Small intestine (tissue), 16 donors: ENCODE measurements around the gene CNTLN. TPM values are rescaled to one million over a fixed set of nuclear protein-coding genes. Genes with fewer than 3 reads are reported as not detected.
A peak's percentile ranks its signal among the peaks of the same experiment; 100 is the strongest.

Experiments
- DNase-seq, 2 donors: peaks; one replicate each; pipeline versions ENCODE4 v3.0.0 to v3.0.0-alpha.2; 2013
- FAIRE-seq: peaks from 2 replicates; lab custom pipeline; 2012; peaks lifted over from hg19 to GRCh38; lab: Jason Lieb, UNC
- H3K27ac ChIP-seq, 3 donors: one replicate each; pipeline ENCODE4 v1.5.1; 2013; ENCODE audit warnings: low read length in 2 of 3, mild to moderate bottlenecking in 2 of 3, control low read depth in 1 of 3, inconsistent platforms in 1 of 3, low read depth in 1 of 3, moderate library complexity in 1 of 3
- H3K27me3 ChIP-seq, 3 donors: one replicate each; pipeline ENCODE4 v1.6.1; 2013; ENCODE audit warnings: low read length in 3 of 3, inconsistent platforms in 1 of 3; ENCODE audit not compliant: control insufficient read depth in 3 of 3, insufficient read depth in 3 of 3
- H3K36me3 ChIP-seq, 3 donors: one replicate each; pipeline ENCODE4 v1.6.1; 2013; ENCODE audit warnings: low read length in 3 of 3, inconsistent platforms in 1 of 3, low read depth in 1 of 3, mild to moderate bottlenecking in 1 of 3, moderate library complexity in 1 of 3; ENCODE audit not compliant: control insufficient read depth in 3 of 3, insufficient read depth in 2 of 3
- H3K4me1 ChIP-seq, 3 donors: one replicate each; pipeline ENCODE4 v1.6.1; 2013; ENCODE audit warnings: low read length in 2 of 3, inconsistent platforms in 1 of 3, low read depth in 1 of 3, mild to moderate bottlenecking in 1 of 3, moderate library complexity in 1 of 3; ENCODE audit not compliant: control insufficient read depth in 3 of 3, insufficient read depth in 2 of 3
- H3K4me3 ChIP-seq, 3 donors: one replicate each; pipeline ENCODE4 v1.5.1; 2013; ENCODE audit warnings: low read length in 3 of 3, control low read depth in 1 of 3, inconsistent platforms in 1 of 3, low read depth in 1 of 3, mild to moderate bottlenecking in 1 of 3, moderate library complexity in 1 of 3
- H3K9me3 ChIP-seq, 2 donors: one replicate each; pipeline ENCODE4 v1.6.1; 2013; ENCODE audit warnings: low read depth in 1 of 2, low read length in 1 of 2; ENCODE audit not compliant: control insufficient read depth in 2 of 2, insufficient read depth in 1 of 2
- WGBS, 3 donors: extraction: QIAGEN DNeasy Blood & Tissue Kit; methylation state at CpG; one replicate each; pipeline ENCODE4 v1.1.7; 2013; 5-methylcytosine and 5-hydroxymethylcytosine counted together
- long read RNA-seq, 10 donors: transcript quantifications; one replicate each; lab custom pipeline, GENCODE V29; 2026
- polyA plus RNA-seq, 4 donors: library from polyadenylated mRNA; stranded (reverse) in 3 of 4; unstranded in 1 of 4; fragments of 200-250 nt in 3 of 4; fragments of 120-200 nt in 1 of 4; gene quantifications; one replicate each; pipeline versions ENCODE4 v1.2.1 to v1.2.3, GENCODE V29; 2013
- donor health status: healthy with polysubstance abuse.
- donor health status: control.
- donor health status: control.
- donor health status: Bipolar disorder and iron deficiency.
- donor health status: healthy.

The CNTLN gene, protein sequence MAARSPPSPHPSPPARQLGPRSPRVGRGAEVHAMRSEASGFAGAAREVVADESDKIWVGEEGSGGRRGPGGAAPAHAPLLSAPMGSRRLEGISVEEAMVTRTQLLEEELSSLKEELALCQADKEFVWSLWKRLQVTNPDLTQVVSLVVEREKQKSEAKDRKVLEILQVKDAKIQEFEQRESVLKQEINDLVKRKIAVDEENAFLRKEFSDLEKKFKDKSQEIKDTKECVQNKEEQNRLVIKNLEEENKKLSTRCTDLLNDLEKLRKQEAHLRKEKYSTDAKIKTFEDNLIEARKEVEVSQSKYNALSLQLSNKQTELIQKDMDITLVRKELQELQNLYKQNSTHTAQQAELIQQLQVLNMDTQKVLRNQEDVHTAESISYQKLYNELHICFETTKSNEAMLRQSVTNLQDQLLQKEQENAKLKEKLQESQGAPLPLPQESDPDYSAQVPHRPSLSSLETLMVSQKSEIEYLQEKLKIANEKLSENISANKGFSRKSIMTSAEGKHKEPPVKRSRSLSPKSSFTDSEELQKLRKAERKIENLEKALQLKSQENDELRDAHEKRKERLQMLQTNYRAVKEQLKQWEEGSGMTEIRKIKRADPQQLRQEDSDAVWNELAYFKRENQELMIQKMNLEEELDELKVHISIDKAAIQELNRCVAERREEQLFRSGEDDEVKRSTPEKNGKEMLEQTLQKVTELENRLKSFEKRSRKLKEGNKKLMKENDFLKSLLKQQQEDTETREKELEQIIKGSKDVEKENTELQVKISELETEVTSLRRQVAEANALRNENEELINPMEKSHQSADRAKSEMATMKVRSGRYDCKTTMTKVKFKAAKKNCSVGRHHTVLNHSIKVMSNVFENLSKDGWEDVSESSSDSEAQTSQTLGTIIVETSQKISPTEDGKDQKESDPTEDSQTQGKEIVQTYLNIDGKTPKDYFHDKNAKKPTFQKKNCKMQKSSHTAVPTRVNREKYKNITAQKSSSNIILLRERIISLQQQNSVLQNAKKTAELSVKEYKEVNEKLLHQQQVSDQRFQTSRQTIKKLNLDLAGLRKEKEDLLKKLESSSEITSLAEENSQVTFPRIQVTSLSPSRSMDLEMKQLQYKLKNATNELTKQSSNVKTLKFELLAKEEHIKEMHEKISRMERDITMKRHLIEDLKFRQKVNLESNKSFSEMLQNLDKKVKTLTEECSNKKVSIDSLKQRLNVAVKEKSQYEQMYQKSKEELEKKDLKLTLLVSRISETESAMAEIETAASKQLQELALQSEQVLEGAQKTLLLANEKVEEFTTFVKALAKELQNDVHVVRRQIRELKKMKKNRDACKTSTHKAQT (N-terminal part only)
- polyA plus RNA-seq = 1 to 10 TPM in 2 of 4 donors, under 1 TPM in 1, not detected in 1; 0.54 to 4.0 (median 3.0) TPM
- long read RNA-seq, donor 1, full-length matches to known transcripts = 1 of 1 reads
- long read RNA-seq, donor 1, partial matches to known transcripts = 0 of 1 reads
- long read RNA-seq, donor 1, other reads (novel, unspliced or antisense) = 0 of 1 reads
- long read RNA-seq, donor 2 = 0 reads
- long read RNA-seq, donor 3, partial matches to known transcripts = 0 of 1 reads
- long read RNA-seq, donor 3, other reads (novel, unspliced or antisense) = 0 of 1 reads
- long read RNA-seq, donor 4 = 0 reads
- long read RNA-seq, donor 5 = 0 reads
- long read RNA-seq, donor 6 = 0 reads
- long read RNA-seq, donor 7 = 0 reads
- long read RNA-seq, donor 8 = 0 reads
- long read RNA-seq, donor 9 = 0 reads
- long read RNA-seq, donor 10, full-length matches to known transcripts = 2 of 2 reads
- long read RNA-seq, donor 10, partial matches to known transcripts = 0 of 2 reads
- long read RNA-seq, donor 10, other reads (novel, unspliced or antisense) = 0 of 2 reads

DNA sequence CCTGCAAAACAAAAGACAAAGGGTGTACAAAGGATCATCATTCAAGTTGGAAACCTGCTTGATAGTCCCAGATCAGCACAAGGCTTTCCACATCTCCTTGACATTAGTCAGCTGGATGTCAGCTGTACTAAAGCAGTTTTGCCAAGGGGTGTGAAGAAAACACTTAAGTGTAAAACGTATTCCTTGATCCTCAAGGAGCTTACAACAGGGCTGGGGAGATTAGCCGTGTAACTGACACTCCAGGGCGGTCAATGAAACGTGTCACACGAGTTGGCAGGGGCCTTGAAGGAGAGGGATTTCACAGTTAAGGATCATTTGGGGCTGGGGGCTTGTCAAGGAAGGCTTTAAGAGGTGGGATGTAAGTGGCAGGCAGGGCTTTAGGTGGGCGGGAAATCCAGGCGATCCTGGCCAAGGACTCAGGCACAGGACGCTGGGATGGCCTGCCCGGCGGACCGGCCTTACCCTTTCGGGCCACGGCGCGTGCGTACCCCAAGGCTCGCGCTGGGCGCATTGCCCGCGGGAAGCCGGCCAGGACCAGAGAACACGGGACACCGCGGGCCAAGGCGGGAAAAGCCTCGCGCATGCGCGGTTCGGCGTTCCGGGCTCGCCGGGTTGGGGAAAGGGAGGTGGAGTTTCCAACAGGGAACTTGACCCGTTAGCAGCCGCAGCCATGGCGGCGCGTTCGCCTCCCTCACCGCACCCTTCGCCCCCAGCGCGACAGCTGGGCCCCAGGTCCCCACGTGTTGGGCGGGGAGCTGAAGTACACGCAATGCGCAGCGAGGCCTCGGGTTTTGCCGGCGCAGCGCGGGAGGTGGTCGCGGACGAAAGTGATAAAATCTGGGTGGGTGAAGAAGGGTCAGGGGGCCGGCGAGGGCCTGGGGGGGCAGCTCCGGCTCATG lies at the start of gene CNTLN:
Gene CNTLN (plus strand): TSS at position 645 of the 899 bp plus-strand sequence. CDS start 26 bp downstream, at position 671.
- H3K9me3 ChIP-seq = no peaks in the 10 kb centered on the region
- FAIRE-seq (no peak), DNase-seq (peak; percentile 77 to 92)
- peak within 1 kb of the TSS; percentile 57 to 80 (median 68) for H3K4me3 ChIP-seq
- peaks cover 0 to 2% (median 0%) of the 10 kb centered on the region in 3 donors for H3K36me3 ChIP-seq
- peak within 1 kb of the TSS in 2 of 3 donors; percentile 11 to 85 for H3K27ac ChIP-seq
- 3 to 4% (median 4%) methylated on average over 56 to 61 of the region's 61 CpGs for WGBS, 3 donors
- no peaks in the 10 kb centered on the region for H3K27me3 ChIP-seq
- peaks cover 0 to 5% (median 0%) of the 10 kb centered on the region in 3 donors for H3K4me1 ChIP-seq

DNA sequence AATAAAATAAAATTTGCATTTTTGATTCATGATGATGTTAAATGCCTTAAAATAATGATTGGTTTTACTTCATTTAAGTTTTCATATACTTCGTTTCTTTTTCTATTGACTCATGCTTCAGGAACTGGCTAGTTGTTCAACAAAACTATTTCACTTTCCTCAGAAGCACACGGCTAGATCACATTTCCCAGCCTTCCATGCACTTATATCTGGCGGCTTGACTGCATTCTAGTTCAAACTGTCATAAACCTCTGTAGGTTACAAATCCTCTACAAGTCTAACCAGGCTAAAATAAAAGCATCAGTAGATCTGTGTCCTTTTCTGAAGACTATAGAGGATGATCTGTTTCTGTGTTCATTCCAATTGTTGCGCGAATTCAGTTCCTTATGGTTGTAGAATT lies 46.3 kb upstream of the CNTLN start:
- WGBS, 3 donors = 89 to 92% (median 90%) methylated on average over 5 of the region's 5 CpGs
- FAIRE-seq (no peak), DNase-seq (no peak)
- H3K27me3 ChIP-seq = no peaks in the 10 kb centered on the region
- no peaks in the 10 kb centered on the region for H3K36me3 ChIP-seq
- H3K4me1 ChIP-seq = no peaks in the 10 kb centered on the region
- H3K27ac ChIP-seq = no peak overlapping the region
- H3K4me3 ChIP-seq = no peak overlapping the region
- no peaks in the 10 kb centered on the region for H3K9me3 ChIP-seq

DNA sequence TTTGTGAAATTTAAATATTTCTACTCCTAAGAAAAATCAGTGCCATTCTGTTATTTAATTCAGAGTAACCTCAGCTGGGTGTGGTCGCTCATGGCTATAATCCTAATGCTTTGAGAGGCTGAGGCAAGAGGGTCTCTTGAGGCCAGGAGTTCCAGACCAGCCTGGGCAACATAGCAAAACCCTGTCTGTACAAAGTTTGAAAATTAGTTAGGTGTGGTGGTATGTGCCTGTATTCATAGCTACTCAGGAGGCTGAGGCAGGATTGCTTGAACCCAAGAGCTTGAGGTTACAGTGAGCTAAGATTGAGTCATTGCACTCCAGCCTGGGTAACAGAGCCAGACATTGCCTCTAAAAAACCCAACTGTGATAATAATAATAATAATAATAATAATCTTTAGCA lies 44.8 kb upstream of the CNTLN start:
- H3K36me3 ChIP-seq = no peaks in the 10 kb centered on the region
- H3K27ac ChIP-seq = no peak overlapping the region
- no peaks in the 10 kb centered on the region for H3K27me3 ChIP-seq
- H3K4me3 ChIP-seq = no peak overlapping the region
- no peaks in the 10 kb centered on the region for H3K4me1 ChIP-seq
- no peaks in the 10 kb centered on the region for H3K9me3 ChIP-seq
- DNase-seq = no peak
- no peak for FAIRE-seq
- 82 to 93% (median 90%) methylated on average over 1 of the region's 1 CpG for WGBS, 3 donors

DNA sequence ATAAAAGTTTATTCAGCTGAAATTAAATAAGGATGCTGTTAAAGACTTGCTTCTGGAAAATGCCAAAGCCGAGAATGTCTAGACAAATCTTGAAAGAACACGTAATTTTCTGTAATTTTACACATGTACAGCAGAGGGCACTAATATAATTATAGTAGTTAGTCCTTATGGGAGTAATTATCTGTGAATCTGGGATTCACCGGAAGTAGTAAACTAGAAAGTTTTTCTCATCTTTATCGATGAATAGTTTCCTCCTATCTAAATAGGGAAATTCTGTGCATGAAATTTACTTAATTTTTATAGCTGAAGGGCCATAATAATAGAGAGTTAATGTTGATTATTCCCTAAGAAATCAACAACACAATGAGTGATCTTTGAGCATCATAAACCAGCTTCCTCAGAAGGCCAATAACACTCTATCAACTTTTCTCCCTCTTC lies 18.4 kb upstream of the CNTLN start:
- H3K27ac ChIP-seq = no peak overlapping the region
- peak; percentile 23 to 35 for DNase-seq
- no peaks in the 10 kb centered on the region for H3K27me3 ChIP-seq
- H3K36me3 ChIP-seq = no peaks in the 10 kb centered on the region
- 5 to 15% (median 9%) methylated on average over 4 of the region's 4 CpGs for WGBS, 3 donors
- H3K4me3 ChIP-seq = no peak overlapping the region
- H3K4me1 ChIP-seq = no peaks in the 10 kb centered on the region
- H3K9me3 ChIP-seq = no peaks in the 10 kb centered on the region
- FAIRE-seq = peak; percentile 36

DNA sequence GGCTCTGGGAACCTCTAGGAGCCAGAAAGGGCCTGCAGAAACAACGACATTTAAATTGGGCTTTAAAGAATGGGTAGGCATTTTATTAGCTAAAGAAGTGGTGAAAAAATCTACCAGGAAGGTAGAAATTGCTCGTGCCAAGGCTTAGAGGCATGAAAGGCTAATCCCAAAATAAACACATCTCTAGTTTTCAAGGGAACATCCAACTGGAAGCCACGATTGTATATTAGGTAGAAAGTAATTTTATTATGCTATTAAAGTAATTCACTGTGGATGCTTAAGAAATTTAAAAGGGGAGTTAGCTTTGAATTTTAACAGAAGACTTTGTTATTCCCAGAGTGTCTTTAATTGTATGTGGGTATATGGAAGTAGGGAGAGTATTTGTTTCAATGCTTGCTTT lies 17.5 kb upstream of the CNTLN start:
- DNase-seq (no peak), FAIRE-seq (no peak)
- Histone ChIP-seq H3K9me3 (no peaks in the 10 kb centered on the region), H3K36me3 (no peaks in the 10 kb centered on the region), H3K27ac (no peak overlapping the region), H3K4me3 (no peak overlapping the region), H3K27me3 (no peaks in the 10 kb centered on the region), H3K4me1 (no peaks in the 10 kb centered on the region)
- WGBS, 3 donors = 30 to 50% (median 42%) methylated on average over 3 of the region's 3 CpGs

DNA sequence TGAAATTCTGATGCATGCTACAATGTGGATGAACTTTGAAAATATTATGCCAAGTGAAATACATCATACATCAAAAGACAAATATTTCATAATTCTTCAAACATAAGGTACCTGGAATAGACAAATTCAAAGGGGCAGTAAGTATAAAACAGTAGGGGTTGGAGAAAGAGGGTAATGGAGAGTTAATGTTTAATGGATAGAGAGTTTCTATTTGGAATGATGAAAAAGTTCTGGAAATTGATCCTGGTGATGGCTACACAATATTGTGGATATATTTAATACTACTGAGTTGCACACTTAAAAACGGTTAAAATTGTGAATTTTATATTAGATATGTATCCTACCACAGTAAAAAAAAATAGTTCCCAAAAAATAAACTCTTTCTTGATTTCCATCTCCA lies 14.6 kb upstream of the CNTLN start:
- FAIRE-seq (no peak), DNase-seq (no peak)
- no peaks in the 10 kb centered on the region for H3K27me3 ChIP-seq
- H3K4me1 ChIP-seq = no peaks in the 10 kb centered on the region
- no peaks in the 10 kb centered on the region for H3K9me3 ChIP-seq
- no peaks in the 10 kb centered on the region for H3K36me3 ChIP-seq
- WGBS, 3 donors = 57 to 77% (median 70%) methylated on average over 1 of the region's 1 CpG
- no peak overlapping the region for H3K27ac ChIP-seq
- no peak overlapping the region for H3K4me3 ChIP-seq

DNA sequence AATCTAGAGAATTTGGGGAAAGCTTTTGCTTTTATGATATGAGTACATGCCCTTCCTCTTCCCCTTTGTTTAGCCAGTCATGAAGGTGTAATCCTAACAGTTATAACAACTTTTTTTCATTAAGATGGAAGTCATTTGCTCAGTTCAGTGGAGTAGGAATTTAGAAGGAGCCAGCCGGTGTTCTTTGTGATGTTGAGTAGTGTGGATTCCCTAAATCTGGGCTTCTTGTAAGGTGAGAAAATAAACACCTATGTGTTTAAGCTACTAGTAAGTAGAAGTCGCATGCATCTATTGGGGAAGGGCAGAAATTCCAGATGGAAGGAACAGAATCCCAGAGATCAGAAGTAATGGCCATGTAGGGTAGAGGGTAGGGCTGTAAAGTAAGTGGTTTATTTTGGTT lies 13.6 kb upstream of the CNTLN start:
- Histone ChIP-seq H3K4me3 (no peak overlapping the region), H3K27ac (no peak overlapping the region), H3K4me1 (no peaks in the 10 kb centered on the region), H3K36me3 (no peaks in the 10 kb centered on the region), H3K27me3 (no peaks in the 10 kb centered on the region), H3K9me3 (no peaks in the 10 kb centered on the region)
- DNase-seq (no peak), FAIRE-seq (no peak)
- WGBS, 3 donors = 77 to 85% (median 78%) methylated on average over 2 of the region's 2 CpGs
